Right lobe of liver (tissue), 4 donors: ENCODE measurements around the gene FAM124A.

Experiments used
- CTCF ChIP-seq, 4 donors: fragments of 200-600 bp in 3 of 4; fragments of 450-650 bp in 1 of 4; IDR thresholded peaks; one replicate each; pipeline versions ENCODE4 v1.5.1 to v1.8.0; 2016 to 2022; ENCODE audit warnings: antibody characterized with exemption in 4 of 4, mild to moderate bottlenecking in 2 of 4
- POLR2A ChIP-seq: fragments of 450-650 bp; IDR thresholded peaks from one replicate; pipeline ENCODE4 v1.6.1; 2017; ENCODE audit warnings: antibody characterized with exemption, mild to moderate bottlenecking
- donor health status: DM: no; HTN: no; CAD: no.
- donor health status: DM: no; HTN: no; CAD: no.
- donor health status: DM: no; HTN: yes; CAD: no.

DNA sequence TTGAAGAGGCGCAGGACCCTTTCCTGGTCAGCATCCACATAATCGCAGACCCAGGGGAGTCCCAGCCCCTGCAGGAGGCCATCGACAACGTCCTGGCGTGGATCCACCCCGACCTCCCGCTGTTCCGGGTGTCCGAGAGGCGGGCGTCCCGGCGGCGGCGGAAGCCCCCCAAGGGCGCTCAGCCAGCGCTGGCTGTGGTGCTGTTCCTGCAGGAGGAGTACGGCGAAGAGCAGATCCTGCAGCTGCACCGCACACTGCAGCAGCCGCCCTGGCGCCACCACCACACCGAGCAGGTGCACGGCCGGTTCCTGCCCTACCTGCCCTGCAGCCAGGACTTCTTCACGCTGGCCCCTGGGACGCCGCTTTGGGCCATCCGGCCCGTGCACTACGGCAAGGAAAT, 29.3 kb downstream of the FAM124A start:
- no peak for TF ChIP-seq POLR2A
- TF ChIP-seq CTCF (IDR thresholded peaks at IDR 0.05) = no peak
